Stimulated activated CD8-positive, alpha-beta memory T cell treated with anti-CD3 and anti-CD28 coated beads, Interleukin-2, amount 100 ng/mL, for 1 hour (primary cell): ENCODE results near the gene JAK2.
"Not testable (repeated sequence)": the region's sequence is repeated elsewhere in the genome, so short reads cannot be mapped to it uniquely, and the experiment has no call there.

Source experiments
- DNase-seq, 2 donors: peaks; one replicate each; pipeline ENCODE4 v3.0.0-alpha.2; 2020; ENCODE audit warnings: low read depth in 2 of 2

The JAK2 gene

GRCh38 chr9:4980086-4980727 is 4.9 kb upstream of the JAK2 start:
- no peak for DNase-seq

GRCh38 chr9:4982721-4983482 is 2.2 kb upstream of the JAK2 start:
- DNase-seq, result no peak

- DNase-seq, result no peak
Measured at GRCh38 chr9:4983601-4984165, 1.4 kb upstream of the JAK2 start.

- DNase-seq, result no peak
Measured at GRCh38 chr9:4984171-4984620, 876 bp upstream of the JAK2 start.

- DNase-seq, result no peak
Measured at GRCh38 chr9:4985386-4986266, 554 bp downstream of the JAK2 start.

GRCh38 chr9:4986296-4986695 is 1.2 kb downstream of the JAK2 start:
- no peak for DNase-seq

- DNase-seq, result no peak
Measured at GRCh38 chr9:4986783-4987182, 1.7 kb downstream of the JAK2 start.

- DNase-seq, result no peak
Measured at GRCh38 chr9:4987961-4988421, 2.9 kb downstream of the JAK2 start.

- DNase-seq, result no peak
Measured at GRCh38 chr9:4992872-4993271, 7.8 kb downstream of the JAK2 start.

GRCh38 chr9:4994166-4994890 is 9.3 kb downstream of the JAK2 start:
- no peak for DNase-seq

- no peak for DNase-seq
Measured at GRCh38 chr9:4997196-4997595, 12.1 kb downstream of the JAK2 start.

- DNase-seq, result no peak
Measured at GRCh38 chr9:4997631-4998030, 12.6 kb downstream of the JAK2 start.

GRCh38 chr9:5002811-5003210 is 17.7 kb downstream of the JAK2 start:
- DNase-seq, result no peak

GRCh38 chr9:5004481-5004880 is 19.4 kb downstream of the JAK2 start:
- DNase-seq, result no peak

- DNase-seq, result no peak
Measured at GRCh38 chr9:5008202-5008601, 23.1 kb downstream of the JAK2 start.

- DNase-seq, result no peak
Measured at GRCh38 chr9:5013374-5013773, 28.3 kb downstream of the JAK2 start.

GRCh38 chr9:5015934-5016333 is 30.9 kb downstream of the JAK2 start:
- no peak for DNase-seq

- DNase-seq, result no peak
Measured at GRCh38 chr9:5025416-5025815, 40.3 kb downstream of the JAK2 start.

GRCh38 chr9:5031941-5032340 is 46.9 kb downstream of the JAK2 start:
- not testable (repeated sequence) for DNase-seq

- no peak for DNase-seq
Measured at GRCh38 chr9:5040730-5041389, 55.8 kb downstream of the JAK2 start.
